A549 (cell line): ENCODE data around the gene SH3RF1.

Experiments
- EP300 ChIP-seq, 2 experiments: fragments of >200 bp; sonication (Bioruptor Twin); formaldehyde crosslinking; IDR thresholded peaks; 2 replicates in 1 of 2; 3 replicates in 1 of 2; pipeline ENCODE4 v1.6.1; 2016 to 2017
- FOSL2 ChIP-seq, 2 experiments: fragments of 450-650 bp in 1 of 2; fragments of >200 bp in 1 of 2; sonication (Bioruptor Twin) in 1 of 2; formaldehyde crosslinking; IDR thresholded peaks; 2 replicates each; pipeline versions ENCODE4 v1.5.0 to v1.6.1; 2016 to 2020; ENCODE audit warnings: mild to moderate bottlenecking in 1 of 2, moderate library complexity in 1 of 2
- GATA3 ChIP-seq: IDR thresholded peaks from 2 replicates; pipeline ENCODE4 v1.6.1; 2012; ENCODE audit warnings: borderline replicate concordance
- HDAC2 ChIP-seq: fragments of 200-600 bp; sonication (generic); IDR thresholded peaks from 2 replicates; pipeline ENCODE4 v1.6.1; 2016
- HOXB13 ChIP-seq: fragments of 250-450 bp; sonication (Bioruptor Pico); IDR thresholded peaks from 2 replicates; pipeline ENCODE4 v1.5.0; 2020; ENCODE audit warnings: low read depth, mild to moderate bottlenecking, moderate library complexity
- MAFK ChIP-seq: fragments of 450-650 bp; IDR thresholded peaks from 2 replicates; pipeline ENCODE4 v1.6.1; 2014; ENCODE audit not compliant: partially characterized antibody
- NR3C1 ChIP-seq: fragments of >200 bp; sonication (Bioruptor Twin); formaldehyde crosslinking; IDR thresholded peaks from 3 replicates; pipeline ENCODE4 v1.6.1; 2017
- POLR2A ChIP-seq: IDR thresholded peaks from 2 replicates; pipeline ENCODE4 v1.6.1; 2012; ENCODE audit warnings: mild to moderate bottlenecking, low read length
- SMC3 ChIP-seq: fragments of >200 bp; sonication (Bioruptor Twin); formaldehyde crosslinking; IDR thresholded peaks from 3 replicates; pipeline ENCODE4 v1.6.1; 2018; ENCODE audit warnings: inconsistent platforms
- SREBF2 ChIP-seq: fragments of 450-650 bp; IDR thresholded peaks from 2 replicates; pipeline ENCODE4 v1.6.1; 2014; ENCODE audit warnings: mild to moderate bottlenecking, moderate library complexity
- TF ChIP-seq, protein P1 (sequence below): fragments of 450-650 bp; IDR thresholded peaks from 2 replicates; pipeline ENCODE4 v1.6.1; 2014; ENCODE audit warnings: antibody characterized with exemption
- TF ChIP-seq, protein P2 (sequence below): fragments of >200 bp; sonication (Bioruptor Twin); formaldehyde crosslinking; IDR thresholded peaks from 3 replicates; pipeline ENCODE4 v1.5.1; 2016
- TF ChIP-seq, protein P3 (sequence below): fragments of 250-450 bp; sonication (Bioruptor Pico); IDR thresholded peaks from 2 replicates; pipeline ENCODE4 v1.5.0; 2021; ENCODE audit warnings: mild to moderate bottlenecking, moderate library complexity, borderline replicate concordance
- TF ChIP-seq, protein P4 (sequence below): IDR thresholded peaks from 2 replicates; pipeline ENCODE4 v1.6.1; 2012

DNA sequence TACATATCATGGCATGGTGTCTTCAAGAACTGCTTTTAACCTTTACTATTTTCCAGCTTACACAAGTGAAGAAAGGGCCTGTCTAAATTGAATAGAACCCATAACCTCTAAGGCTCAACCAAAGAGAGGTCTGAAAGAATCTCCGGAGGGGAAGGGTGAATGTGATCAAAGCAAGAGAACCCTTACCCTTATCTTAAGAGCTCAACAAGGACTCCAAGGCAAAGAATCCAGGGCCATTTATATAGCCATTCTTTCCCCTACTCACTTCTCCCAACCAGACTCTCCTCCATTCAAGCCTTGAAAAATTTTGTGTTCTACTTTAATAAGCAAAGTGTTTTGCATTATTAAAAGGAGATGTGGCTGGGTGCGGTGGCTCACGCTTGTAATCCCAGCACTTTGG lies 118.7 kb downstream of the SH3RF1 start:
- no peak for TF ChIP-seq EP300 (IDR thresholded peaks at IDR 0.05)
- TF ChIP-seq POLR2A, result no peak
- TF ChIP-seq FOSL2 (IDR thresholded peaks at IDR 0.05), result no peak
- no peak for TF ChIP-seq FOSL2 (CRISPR knock-in tag; IDR thresholded peaks at IDR 0.05)
- TF ChIP-seq, protein P1, sequence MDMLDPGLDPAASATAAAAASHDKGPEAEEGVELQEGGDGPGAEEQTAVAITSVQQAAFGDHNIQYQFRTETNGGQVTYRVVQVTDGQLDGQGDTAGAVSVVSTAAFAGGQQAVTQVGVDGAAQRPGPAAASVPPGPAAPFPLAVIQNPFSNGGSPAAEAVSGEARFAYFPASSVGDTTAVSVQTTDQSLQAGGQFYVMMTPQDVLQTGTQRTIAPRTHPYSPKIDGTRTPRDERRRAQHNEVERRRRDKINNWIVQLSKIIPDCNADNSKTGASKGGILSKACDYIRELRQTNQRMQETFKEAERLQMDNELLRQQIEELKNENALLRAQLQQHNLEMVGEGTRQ, result no peak
- TF ChIP-seq, protein P2, sequence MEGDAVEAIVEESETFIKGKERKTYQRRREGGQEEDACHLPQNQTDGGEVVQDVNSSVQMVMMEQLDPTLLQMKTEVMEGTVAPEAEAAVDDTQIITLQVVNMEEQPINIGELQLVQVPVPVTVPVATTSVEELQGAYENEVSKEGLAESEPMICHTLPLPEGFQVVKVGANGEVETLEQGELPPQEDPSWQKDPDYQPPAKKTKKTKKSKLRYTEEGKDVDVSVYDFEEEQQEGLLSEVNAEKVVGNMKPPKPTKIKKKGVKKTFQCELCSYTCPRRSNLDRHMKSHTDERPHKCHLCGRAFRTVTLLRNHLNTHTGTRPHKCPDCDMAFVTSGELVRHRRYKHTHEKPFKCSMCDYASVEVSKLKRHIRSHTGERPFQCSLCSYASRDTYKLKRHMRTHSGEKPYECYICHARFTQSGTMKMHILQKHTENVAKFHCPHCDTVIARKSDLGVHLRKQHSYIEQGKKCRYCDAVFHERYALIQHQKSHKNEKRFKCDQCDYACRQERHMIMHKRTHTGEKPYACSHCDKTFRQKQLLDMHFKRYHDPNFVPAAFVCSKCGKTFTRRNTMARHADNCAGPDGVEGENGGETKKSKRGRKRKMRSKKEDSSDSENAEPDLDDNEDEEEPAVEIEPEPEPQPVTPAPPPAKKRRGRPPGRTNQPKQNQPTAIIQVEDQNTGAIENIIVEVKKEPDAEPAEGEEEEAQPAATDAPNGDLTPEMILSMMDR, result no peak
- TF ChIP-seq GATA3, result no peak
- no peak for TF ChIP-seq SREBF2
- no peak for TF ChIP-seq HDAC2
- TF ChIP-seq HOXB13 (CRISPR knock-in tag), result no peak
- TF ChIP-seq SMC3, result no peak
- no peak for TF ChIP-seq NR3C1
- TF ChIP-seq, protein P3, sequence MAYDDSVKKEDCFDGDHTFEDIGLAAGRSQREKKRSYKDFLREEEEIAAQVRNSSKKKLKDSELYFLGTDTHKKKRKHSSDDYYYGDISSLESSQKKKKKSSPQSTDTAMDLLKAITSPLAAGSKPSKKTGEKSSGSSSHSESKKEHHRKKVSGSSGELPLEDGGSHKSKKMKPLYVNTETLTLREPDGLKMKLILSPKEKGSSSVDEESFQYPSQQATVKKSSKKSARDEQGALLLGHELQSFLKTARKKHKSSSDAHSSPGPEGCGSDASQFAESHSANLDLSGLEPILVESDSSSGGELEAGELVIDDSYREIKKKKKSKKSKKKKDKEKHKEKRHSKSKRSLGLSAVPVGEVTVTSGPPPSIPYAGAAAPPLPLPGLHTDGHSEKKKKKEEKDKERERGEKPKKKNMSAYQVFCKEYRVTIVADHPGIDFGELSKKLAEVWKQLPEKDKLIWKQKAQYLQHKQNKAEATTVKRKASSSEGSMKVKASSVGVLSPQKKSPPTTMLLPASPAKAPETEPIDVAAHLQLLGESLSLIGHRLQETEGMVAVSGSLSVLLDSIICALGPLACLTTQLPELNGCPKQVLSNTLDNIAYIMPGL (CRISPR knock-in tag), result no peak
- TF ChIP-seq, protein P4, sequence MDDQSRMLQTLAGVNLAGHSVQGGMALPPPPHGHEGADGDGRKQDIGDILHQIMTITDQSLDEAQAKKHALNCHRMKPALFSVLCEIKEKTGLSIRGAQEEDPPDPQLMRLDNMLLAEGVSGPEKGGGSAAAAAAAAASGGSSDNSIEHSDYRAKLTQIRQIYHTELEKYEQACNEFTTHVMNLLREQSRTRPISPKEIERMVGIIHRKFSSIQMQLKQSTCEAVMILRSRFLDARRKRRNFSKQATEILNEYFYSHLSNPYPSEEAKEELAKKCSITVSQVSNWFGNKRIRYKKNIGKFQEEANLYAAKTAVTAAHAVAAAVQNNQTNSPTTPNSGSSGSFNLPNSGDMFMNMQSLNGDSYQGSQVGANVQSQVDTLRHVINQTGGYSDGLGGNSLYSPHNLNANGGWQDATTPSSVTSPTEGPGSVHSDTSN, result no peak
- TF ChIP-seq MAFK, result no peak
